Measurements from ENCODE around the gene BPGM.

The BPGM gene

DNA sequence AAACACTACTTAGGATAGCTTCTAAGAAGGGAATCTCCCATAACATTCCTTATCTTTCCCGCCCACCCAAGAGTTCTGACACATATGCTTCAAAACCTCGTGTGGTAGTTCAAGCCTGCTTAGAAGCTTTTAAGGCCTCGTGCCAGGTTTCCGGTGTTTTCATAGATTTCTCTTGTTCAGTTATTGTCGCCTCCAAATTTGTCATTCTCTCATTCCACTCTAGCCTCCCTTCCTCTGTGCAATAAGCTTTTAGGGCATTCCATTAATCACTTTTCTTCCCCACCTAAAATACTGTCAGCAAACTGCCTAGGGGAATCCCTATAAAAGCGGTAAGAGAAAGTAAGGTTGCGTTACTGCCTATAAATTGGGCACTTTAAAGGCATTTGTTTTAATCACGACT lies 718 bp upstream of the BPGM start:
- Histone ChIP-seq H3K4me3 (ENCODE audit: low read depth, low read length) (peak overlapping the region; percentile 64), H3K4me1 (ENCODE audit: control insufficient read depth, insufficient read depth, low read length) (no peaks in the 10 kb centered on the region), H3K27ac (ENCODE audit: extremely low read depth, low read depth, low read length) (no peak overlapping the region), H3K36me3 (ENCODE audit: control insufficient read depth in 2 of 2, insufficient read depth in 1 of 2, low read length in 2 of 2) (no peaks in the 10 kb centered on the region), H3K9me3 (ENCODE audit: control insufficient read depth, insufficient read depth, low read depth, low read length) (no peaks in the 10 kb centered on the region)
- ChIA-PET CTCF (interaction anchor here (0.5 to 4.5 kb wide), 7 partner anchors 10 to 300 kb away, joined by 3 to 33 read pairs (median 4); no protein-coding TSS in a partner anchor), POLR2A (interaction anchor here (0.8 to 2.5 kb wide), 5 partner anchors 10 to 525 kb away, joined by 3 to 10 read pairs (median 4); partner anchors contain the start of gene CYREN)
- TF ChIP-seq ZNF341 (tag by site-specific recombination; IDR thresholded peaks at IDR 0.05; ENCODE audit: low read depth): no peak
- TF ChIP-seq ZNF335 (tag by site-specific recombination; conservative IDR thresholded peaks at IDR 0.05): peak; percentile 10; the same call in 1 of the 2 replicates
- TF ChIP-seq ZNF133 (tag by site-specific recombination; IDR thresholded peaks at IDR 0.05): no peak
- TF ChIP-seq, protein P1, sequence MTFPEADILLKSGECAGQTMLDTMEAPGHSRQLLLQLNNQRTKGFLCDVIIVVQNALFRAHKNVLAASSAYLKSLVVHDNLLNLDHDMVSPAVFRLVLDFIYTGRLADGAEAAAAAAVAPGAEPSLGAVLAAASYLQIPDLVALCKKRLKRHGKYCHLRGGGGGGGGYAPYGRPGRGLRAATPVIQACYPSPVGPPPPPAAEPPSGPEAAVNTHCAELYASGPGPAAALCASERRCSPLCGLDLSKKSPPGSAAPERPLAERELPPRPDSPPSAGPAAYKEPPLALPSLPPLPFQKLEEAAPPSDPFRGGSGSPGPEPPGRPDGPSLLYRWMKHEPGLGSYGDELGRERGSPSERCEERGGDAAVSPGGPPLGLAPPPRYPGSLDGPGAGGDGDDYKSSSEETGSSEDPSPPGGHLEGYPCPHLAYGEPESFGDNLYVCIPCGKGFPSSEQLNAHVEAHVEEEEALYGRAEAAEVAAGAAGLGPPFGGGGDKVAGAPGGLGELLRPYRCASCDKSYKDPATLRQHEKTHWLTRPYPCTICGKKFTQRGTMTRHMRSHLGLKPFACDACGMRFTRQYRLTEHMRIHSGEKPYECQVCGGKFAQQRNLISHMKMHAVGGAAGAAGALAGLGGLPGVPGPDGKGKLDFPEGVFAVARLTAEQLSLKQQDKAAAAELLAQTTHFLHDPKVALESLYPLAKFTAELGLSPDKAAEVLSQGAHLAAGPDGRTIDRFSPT (tag by site-specific recombination; IDR thresholded peaks at IDR 0.05): no peak
- TF ChIP-seq ZBTB8A (tag by site-specific recombination; IDR thresholded peaks at IDR 0.05): no peak
- TF ChIP-seq PRDM1 (tag by site-specific recombination; IDR thresholded peaks at IDR 0.05): 0 out of 2 replicates have a peak, but pooled peaks have one; percentile 21
- no peak for TF ChIP-seq ZNF350 (tag by site-specific recombination; IDR thresholded peaks at IDR 0.05)
- no peak for TF ChIP-seq ZNF624 (tag by site-specific recombination; IDR thresholded peaks at IDR 0.05)
- TF ChIP-seq, protein P2, sequence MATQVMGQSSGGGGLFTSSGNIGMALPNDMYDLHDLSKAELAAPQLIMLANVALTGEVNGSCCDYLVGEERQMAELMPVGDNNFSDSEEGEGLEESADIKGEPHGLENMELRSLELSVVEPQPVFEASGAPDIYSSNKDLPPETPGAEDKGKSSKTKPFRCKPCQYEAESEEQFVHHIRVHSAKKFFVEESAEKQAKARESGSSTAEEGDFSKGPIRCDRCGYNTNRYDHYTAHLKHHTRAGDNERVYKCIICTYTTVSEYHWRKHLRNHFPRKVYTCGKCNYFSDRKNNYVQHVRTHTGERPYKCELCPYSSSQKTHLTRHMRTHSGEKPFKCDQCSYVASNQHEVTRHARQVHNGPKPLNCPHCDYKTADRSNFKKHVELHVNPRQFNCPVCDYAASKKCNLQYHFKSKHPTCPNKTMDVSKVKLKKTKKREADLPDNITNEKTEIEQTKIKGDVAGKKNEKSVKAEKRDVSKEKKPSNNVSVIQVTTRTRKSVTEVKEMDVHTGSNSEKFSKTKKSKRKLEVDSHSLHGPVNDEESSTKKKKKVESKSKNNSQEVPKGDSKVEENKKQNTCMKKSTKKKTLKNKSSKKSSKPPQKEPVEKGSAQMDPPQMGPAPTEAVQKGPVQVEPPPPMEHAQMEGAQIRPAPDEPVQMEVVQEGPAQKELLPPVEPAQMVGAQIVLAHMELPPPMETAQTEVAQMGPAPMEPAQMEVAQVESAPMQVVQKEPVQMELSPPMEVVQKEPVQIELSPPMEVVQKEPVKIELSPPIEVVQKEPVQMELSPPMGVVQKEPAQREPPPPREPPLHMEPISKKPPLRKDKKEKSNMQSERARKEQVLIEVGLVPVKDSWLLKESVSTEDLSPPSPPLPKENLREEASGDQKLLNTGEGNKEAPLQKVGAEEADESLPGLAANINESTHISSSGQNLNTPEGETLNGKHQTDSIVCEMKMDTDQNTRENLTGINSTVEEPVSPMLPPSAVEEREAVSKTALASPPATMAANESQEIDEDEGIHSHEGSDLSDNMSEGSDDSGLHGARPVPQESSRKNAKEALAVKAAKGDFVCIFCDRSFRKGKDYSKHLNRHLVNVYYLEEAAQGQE (tag by site-specific recombination; IDR thresholded peaks at IDR 0.05): 0 out of 2 replicates have a peak, but pooled peaks have one; percentile 10
- no peak for TF ChIP-seq ZBTB1 (tag by site-specific recombination; IDR thresholded peaks at IDR 0.05)
- TF ChIP-seq, protein P3, sequence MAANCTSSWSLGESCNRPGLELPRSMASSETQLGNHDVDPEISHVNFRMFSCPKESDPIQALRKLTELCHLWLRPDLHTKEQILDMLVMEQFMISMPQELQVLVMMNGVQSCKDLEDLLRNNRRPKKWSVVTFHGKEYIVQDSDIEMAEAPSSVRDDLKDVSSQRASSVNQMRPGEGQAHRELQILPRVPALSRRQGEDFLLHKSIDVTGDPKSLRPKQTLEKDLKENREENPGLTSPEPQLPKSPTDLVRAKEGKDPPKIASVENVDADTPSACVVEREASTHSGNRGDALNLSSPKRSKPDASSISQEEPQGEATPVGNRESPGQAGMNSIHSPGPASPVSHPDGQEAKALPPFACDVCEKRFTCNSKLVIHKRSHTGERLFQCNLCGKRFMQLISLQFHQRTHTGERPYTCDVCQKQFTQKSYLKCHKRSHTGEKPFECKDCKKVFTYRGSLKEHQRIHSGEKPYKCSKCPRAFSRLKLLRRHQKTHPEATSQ (tag by site-specific recombination; IDR thresholded peaks at IDR 0.05): no peak
- TF ChIP-seq, protein P4, sequence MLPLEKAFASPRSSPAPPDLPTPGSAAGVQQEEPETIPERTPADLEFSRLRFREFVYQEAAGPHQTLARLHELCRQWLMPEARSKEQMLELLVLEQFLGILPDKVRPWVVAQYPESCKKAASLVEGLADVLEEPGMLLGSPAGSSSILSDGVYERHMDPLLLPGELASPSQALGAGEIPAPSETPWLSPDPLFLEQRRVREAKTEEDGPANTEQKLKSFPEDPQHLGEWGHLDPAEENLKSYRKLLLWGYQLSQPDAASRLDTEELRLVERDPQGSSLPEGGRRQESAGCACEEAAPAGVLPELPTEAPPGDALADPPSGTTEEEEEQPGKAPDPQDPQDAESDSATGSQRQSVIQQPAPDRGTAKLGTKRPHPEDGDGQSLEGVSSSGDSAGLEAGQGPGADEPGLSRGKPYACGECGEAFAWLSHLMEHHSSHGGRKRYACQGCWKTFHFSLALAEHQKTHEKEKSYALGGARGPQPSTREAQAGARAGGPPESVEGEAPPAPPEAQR (tag by site-specific recombination; IDR thresholded peaks at IDR 0.05): no peak
- TF ChIP-seq BCL11B (tag by site-specific recombination; IDR thresholded peaks at IDR 0.05; ENCODE audit: low read depth): no peak
- no peak for TF ChIP-seq ZNF530 (tag by site-specific recombination; IDR thresholded peaks at IDR 0.05; ENCODE audit: low read depth)
- TF ChIP-seq, protein P5, sequence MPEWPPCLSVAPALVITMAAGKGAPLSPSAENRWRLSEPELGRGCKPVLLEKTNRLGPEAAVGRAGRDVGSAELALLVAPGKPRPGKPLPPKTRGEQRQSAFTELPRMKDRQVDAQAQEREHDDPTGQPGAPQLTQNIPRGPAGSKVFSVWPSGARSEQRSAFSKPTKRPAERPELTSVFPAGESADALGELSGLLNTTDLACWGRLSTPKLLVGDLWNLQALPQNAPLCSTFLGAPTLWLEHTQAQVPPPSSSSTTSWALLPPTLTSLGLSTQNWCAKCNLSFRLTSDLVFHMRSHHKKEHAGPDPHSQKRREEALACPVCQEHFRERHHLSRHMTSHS (tag by site-specific recombination; IDR thresholded peaks at IDR 0.05): no peak
- no peak for TF ChIP-seq ZNF174 (tag by site-specific recombination; IDR thresholded peaks at IDR 0.05)
- TF ChIP-seq GLI4 (tag by site-specific recombination; IDR thresholded peaks at IDR 0.05): no peak
- TF ChIP-seq ZNF544 (tag by site-specific recombination; IDR thresholded peaks at IDR 0.05): no peak
- TF ChIP-seq ZNF560 (tag by site-specific recombination; IDR thresholded peaks at IDR 0.05; ENCODE audit: borderline replicate concordance): no peak
- TF ChIP-seq EGR2 (tag by site-specific recombination; IDR thresholded peaks at IDR 0.05; ENCODE audit: low read depth): no peak

All from HEK293 (cell line).